Neuron (in vitro differentiated cells): ENCODE results near the gene GPR153.
A peak's percentile ranks its signal among the peaks of the same experiment; 100 is the strongest.

Source experiments
- H2AFZ ChIP-seq: one replicate; pipeline ENCODE4 v1.6.1; 2013; ENCODE audit warnings: low read depth, mild to moderate bottlenecking, inconsistent platforms, low read length, moderate library complexity
- H3K27me3 ChIP-seq: one replicate; pipeline ENCODE4 v1.6.1; 2013; ENCODE audit warnings: low read length; ENCODE audit not compliant: insufficient read depth
- H3K36me3 ChIP-seq: one replicate; pipeline ENCODE4 v1.6.1; 2013; ENCODE audit warnings: low read length; ENCODE audit not compliant: insufficient read depth
- H3K4me1 ChIP-seq: one replicate; pipeline ENCODE4 v1.6.1; 2013; ENCODE audit warnings: low read length; ENCODE audit not compliant: insufficient read depth
- H3K4me3 ChIP-seq: 2 replicates; pipeline ENCODE4 v1.5.1; 2013; ENCODE audit warnings: mild to moderate bottlenecking, low read length, moderate library complexity
- H3K9me3 ChIP-seq: one replicate; pipeline ENCODE4 v1.6.1; 2013; ENCODE audit warnings: low read length

The GPR153 gene

GRCh38 chr1:6281511-6282402, 20.9 kb upstream of the GPR153 start:
- Histone ChIP-seq H3K27me3 (no peaks in the 10 kb centered on the region), H3K4me1 (peaks cover 9% of the 10 kb centered on the region), H3K4me3 (no peak overlapping the region), H3K9me3 (no peaks in the 10 kb centered on the region), H3K36me3 (peaks cover 9% of the 10 kb centered on the region), H2AFZ (no peak overlapping the region)

DNA sequence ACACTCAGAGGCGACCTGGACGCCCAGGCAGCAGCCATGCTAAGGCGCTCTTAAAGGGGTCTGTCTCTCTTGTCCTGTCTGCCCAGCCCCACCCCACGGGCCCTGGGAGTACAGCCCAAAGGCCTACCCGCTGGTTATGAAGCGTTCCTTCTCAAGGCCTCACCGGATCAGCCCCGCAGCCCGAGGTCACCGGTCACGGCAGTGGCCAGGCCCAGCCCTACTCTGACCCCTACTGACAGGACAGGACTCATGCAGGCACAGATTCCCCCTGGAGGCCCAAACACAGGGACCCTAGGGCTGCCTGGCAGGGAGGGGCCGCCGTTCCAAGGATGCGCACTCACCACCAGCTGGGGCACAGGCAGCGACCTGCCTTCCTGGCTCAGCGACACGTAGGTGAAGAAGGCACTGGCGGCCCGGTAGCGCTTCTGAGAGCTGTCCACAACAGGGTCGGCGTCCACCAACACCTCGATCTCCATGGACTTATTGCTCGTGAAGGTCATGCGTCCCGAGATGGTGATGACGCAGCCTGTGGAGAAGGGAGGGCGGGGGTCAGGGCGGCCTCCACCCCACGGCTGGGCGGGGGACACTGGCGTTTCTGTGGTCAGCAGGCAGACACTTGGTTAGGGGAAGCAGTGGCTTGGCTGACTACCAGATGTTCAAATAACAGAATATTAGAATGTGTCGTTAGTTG, 20.0 kb upstream of the GPR153 start:
- Histone ChIP-seq H3K9me3 (no peaks in the 10 kb centered on the region), H3K27me3 (no peaks in the 10 kb centered on the region), H2AFZ (no peak overlapping the region), H3K4me3 (no peak overlapping the region), H3K4me1 (peaks cover 17% of the 10 kb centered on the region), H3K36me3 (peaks cover 9% of the 10 kb centered on the region)

- Histone ChIP-seq H3K9me3 (no peaks in the 10 kb centered on the region), H3K27me3 (no peaks in the 10 kb centered on the region), H3K4me3 (no peak overlapping the region), H3K36me3 (peaks cover 9% of the 10 kb centered on the region), H3K4me1 (peaks cover 28% of the 10 kb centered on the region), H2AFZ (no peak overlapping the region)
Observed at GRCh38 chr1:6279613-6280383, 18.9 kb upstream of the GPR153 start.

DNA sequence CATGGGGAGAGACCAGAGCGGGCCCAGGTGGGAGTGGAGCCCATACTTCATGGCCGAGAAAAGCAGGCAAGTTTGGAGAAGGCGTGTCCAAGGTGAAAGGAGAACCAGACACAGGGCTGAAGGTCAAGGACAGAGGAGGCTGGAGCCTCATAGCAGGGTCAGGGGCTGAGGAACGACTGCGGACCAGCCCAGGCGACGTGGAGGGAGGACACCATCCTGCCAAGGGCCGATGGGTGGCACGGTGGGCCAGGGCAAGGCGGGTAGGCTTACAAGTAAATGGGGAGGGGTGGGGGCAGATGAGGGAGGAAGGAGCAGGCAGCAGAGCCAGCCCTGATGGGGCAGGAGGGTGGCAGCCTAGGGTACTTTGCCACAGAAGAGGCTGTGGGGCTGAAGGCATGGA, 18.2 kb upstream of the GPR153 start:
- H3K27me3 ChIP-seq, result no peaks in the 10 kb centered on the region
- peaks cover 11% of the 10 kb centered on the region for H3K36me3 ChIP-seq
- no peaks in the 10 kb centered on the region for H3K9me3 ChIP-seq
- peaks cover 35% of the 10 kb centered on the region for H3K4me1 ChIP-seq
- H3K4me3 ChIP-seq, result no peak overlapping the region
- H2AFZ ChIP-seq, result no peak overlapping the region

DNA sequence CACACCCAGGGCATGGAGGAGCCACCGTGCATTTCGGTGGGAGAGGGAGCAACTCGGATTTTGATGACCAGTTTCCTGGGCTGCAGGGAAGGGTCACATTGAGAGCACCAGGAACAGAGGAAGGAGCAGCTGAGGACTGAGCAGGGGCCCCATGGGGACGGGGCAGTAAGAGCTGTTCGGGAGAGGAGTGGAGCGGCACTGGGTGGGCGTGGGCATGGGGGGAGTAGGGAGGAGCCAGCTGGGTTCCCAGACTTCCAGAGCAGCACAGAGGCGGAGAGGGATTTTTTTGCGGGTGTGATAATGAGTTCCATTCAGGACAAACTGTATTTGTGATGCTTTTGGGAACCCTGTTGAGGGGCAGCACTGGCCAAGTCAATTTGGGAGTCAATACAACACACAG, 17.4 kb upstream of the GPR153 start:
- Histone ChIP-seq H3K4me1 (peaks cover 43% of the 10 kb centered on the region), H3K36me3 (peaks cover 11% of the 10 kb centered on the region), H3K9me3 (no peaks in the 10 kb centered on the region), H2AFZ (no peak overlapping the region), H3K4me3 (no peak overlapping the region), H3K27me3 (no peaks in the 10 kb centered on the region)

DNA sequence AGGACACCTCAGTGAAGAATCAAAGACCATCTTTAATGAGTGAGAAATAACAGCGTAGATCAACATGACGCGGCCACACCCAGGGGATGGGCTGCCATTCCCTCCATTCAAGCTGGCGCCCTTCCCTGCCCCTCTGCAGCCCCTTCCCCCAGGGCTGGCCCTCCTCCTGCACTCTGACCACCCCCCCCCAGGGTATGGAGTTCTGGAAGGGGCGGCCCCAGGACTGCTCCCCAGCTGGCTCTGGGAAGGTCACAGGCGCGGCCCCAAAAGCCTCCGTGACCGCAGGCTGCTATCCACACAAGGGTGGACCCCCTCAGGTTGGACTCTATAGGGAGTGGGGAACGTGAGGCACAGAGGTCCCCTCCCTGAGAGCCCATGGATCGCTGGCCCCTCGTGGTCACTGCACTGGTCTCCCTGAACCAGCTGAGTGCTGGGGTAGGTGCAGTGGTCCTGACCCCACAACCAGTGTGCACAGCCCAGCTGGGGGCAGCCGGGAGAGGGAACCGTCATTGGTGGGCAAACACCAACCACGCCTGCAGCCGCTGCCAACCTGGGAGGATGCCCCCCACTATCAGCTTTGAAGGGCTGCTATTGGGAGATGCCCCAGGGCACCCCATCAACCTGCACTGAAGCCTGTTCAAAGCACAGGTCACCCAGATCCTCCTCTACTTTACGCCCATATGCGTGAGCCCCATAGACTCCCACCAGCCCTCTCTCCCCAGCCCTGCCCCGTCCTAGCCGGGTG, 16.1 kb upstream of the GPR153 start:
- Histone ChIP-seq H3K4me1 (peaks cover 55% of the 10 kb centered on the region), H3K36me3 (peaks cover 11% of the 10 kb centered on the region), H3K27me3 (no peaks in the 10 kb centered on the region), H3K9me3 (no peaks in the 10 kb centered on the region), H2AFZ (no peak overlapping the region), H3K4me3 (no peak overlapping the region)

- peaks cover 64% of the 10 kb centered on the region for H3K4me1 ChIP-seq
- H3K9me3 ChIP-seq, result no peaks in the 10 kb centered on the region
- no peaks in the 10 kb centered on the region for H3K27me3 ChIP-seq
- peak overlapping the region; percentile 20 for H3K4me3 ChIP-seq
- no peak overlapping the region for H2AFZ ChIP-seq
- H3K36me3 ChIP-seq, result peaks cover 10% of the 10 kb centered on the region
Observed at GRCh38 chr1:6275826-6276782, 15.2 kb upstream of the GPR153 start.

DNA sequence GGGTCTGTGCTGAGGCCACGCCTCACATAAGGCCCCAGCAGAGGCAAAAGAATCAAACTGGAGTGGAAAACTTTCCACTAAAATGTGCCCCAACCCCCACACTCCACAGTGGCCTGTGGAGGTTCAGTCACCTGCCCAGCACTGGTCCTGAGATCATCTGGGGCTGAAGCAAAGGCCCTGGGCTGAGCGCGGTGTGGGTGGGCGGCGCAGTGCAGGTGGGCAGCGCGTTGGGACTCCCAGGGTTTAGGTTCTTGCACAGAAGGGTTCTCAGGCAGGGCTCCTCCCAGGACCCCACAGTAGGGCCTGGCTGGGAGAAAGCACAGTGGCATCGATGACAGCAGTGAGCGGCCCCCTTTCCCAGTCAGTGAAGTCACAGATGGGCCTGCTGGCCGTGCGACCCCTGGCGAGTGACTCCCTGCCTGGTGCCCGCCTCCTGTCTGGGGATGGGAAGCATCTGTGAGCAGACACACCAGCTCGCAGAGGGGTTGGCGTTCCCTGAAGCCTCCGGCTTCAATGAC, 13.8 kb upstream of the GPR153 start:
- H3K36me3 ChIP-seq, result peaks cover 8% of the 10 kb centered on the region
- H3K4me1 ChIP-seq, result peaks cover 78% of the 10 kb centered on the region

DNA sequence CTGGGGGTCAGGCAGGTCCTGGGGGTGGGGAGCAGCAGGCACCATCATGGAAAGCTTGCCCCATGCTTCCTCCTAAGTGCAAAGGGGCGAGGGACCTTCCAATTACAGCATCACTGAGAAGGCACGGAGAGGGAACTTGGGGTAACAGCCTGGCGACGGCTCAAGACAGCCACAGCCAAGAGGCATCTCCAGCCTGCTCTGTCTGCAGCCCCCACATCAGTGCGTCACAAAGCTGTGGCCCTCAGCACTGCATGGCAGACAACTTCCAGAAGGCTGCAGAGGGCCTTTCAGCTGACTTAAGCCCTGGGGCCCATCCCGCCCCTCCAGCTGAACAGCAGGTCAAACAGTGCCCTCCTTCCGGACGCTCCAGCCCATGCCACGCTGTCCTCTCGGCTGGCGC, 13.2 kb upstream of the GPR153 start:
- Histone ChIP-seq H3K4me1 (peaks cover 78% of the 10 kb centered on the region), H2AFZ (no peak overlapping the region), H3K9me3 (no peaks in the 10 kb centered on the region), H3K4me3 (no peak overlapping the region), H3K27me3 (no peaks in the 10 kb centered on the region), H3K36me3 (peaks cover 3% of the 10 kb centered on the region)

More for the DNA sequence above, 13.8 kb upstream of the GPR153 start:
- no peaks in the 10 kb centered on the region for H3K9me3 ChIP-seq
- no peak overlapping the region for H2AFZ ChIP-seq
- H3K4me3 ChIP-seq, result no peak overlapping the region
- no peaks in the 10 kb centered on the region for H3K27me3 ChIP-seq

DNA sequence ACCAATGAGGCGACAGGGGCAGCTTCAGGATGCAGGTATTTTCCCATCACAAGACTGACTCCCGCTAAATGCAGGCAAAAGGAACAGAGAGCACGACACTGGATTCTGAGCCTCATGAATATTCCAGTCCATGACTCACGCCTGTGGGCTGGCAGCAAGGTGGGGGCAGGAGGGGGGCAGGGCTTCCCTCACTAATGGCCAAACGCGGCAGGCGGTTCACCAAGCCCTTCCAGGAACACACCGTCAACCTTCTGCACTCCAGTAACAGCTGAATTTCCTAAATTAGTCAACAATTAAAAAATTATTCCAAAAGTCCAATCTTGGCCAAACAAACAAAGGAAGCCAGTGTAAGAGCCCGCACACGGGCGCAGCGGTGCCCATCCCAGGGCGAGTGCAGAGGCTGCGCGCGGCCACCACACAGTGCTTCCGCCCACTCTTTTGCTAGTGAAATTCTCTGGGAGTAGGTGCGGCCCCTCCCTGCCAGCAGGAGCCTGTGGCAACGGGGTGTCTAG, 12.5 kb upstream of the GPR153 start:
- Histone ChIP-seq H3K9me3 (no peaks in the 10 kb centered on the region), H3K4me3 (no peak overlapping the region), H3K4me1 (peaks cover 81% of the 10 kb centered on the region), H3K27me3 (no peaks in the 10 kb centered on the region), H2AFZ (no peak overlapping the region), H3K36me3 (peaks cover 2% of the 10 kb centered on the region)

DNA sequence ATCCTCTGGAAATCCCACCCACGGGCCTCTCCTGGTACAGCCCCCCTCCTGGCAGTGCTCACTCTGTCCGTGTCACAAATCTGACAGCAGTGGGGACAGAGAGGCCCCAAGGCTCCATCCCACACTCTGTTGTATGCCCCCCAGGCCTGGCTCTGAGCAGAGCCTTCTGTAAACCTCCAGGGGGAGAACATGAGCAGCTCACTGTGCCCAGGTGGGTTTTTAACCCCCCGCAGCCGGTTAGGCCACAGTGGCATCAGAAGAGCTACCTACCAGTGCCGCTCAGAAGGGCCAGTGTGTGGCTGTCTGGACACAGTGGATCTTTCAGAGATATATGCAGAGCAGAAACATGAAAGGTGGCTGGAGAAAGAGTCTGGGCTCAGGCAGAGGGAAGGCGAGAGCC, 12.0 kb upstream of the GPR153 start:
- H3K4me3 ChIP-seq, result no peak overlapping the region
- H3K4me1 ChIP-seq, result peaks cover 87% of the 10 kb centered on the region
- no peaks in the 10 kb centered on the region for H3K27me3 ChIP-seq
- H2AFZ ChIP-seq, result no peak overlapping the region
- peaks cover 2% of the 10 kb centered on the region for H3K36me3 ChIP-seq
- no peaks in the 10 kb centered on the region for H3K9me3 ChIP-seq
